Caco-2 (cell line): ENCODE data around the gene ZSWIM1. TPM values are rescaled to one million over a fixed set of nuclear protein-coding genes. Genes with fewer than 3 reads are reported as not detected.

Experiments used
- BruUV-seq: library from RNA; stranded (reverse); fragments of 400-500 nt; replicated peaks from 2 replicates; lab custom pipeline; 2021; lab: Mats Ljungman, UMichigan
- CTCF ChIA-PET: fragments of 300-600 bp; sonication (Branson Sonifier 250); formaldehyde crosslinking; loops from one replicate; lab custom pipeline; 2022; ENCODE audit warnings: antibody characterized with exemption; lab: Charles Lee
- POLR2A ChIA-PET: fragments of 300-600 bp; sonication (Branson Sonifier 250); formaldehyde crosslinking; loops from one replicate; lab custom pipeline; 2022; ENCODE audit warnings: antibody characterized with exemption; lab: Charles Lee
- DNase-seq, 2 experiments: peaks; one replicate each; pipeline versions ENCODE4 v3.0.0 to v3.0.0-alpha.2; 2020 to 2022
- H3K27me3 ChIP-seq: replicated peaks from 2 replicates; pipeline ENCODE4 v1.6.0; 2011; ENCODE audit warnings: low read length; ENCODE audit not compliant: control insufficient read depth, insufficient read depth
- H3K36me3 ChIP-seq: 2 replicates; pipeline ENCODE4 v1.5.1; 2011; ENCODE audit warnings: low read length; ENCODE audit not compliant: control insufficient read depth, insufficient read depth
- H3K4me1 ChIP-seq: fragments of 250-450 bp; sonication (Bioruptor Pico); 2 replicates; pipeline ENCODE4 v1.5.1; 2020; ENCODE audit warnings: mild to moderate bottlenecking
- H3K4me3 ChIP-seq: 2 replicates; pipeline ENCODE4 v1.5.1; 2011; ENCODE audit warnings: low read depth, mild to moderate bottlenecking, control low read depth, low read length
- H3K9me3 ChIP-seq: fragments of 250-450 bp; sonication (Bioruptor Pico); 2 replicates; pipeline ENCODE4 v1.5.1; 2020; ENCODE audit warnings: mild to moderate bottlenecking, moderate library complexity
- H3K27ac Mint-ChIP-seq: one replicate; pipeline ENCODE4 v1.8.0; 2022; ENCODE audit warnings: mixed read lengths; ENCODE audit not compliant: unreplicated experiment
- H3K27me3 Mint-ChIP-seq: one replicate; pipeline ENCODE4 v1.8.0; 2022; ENCODE audit warnings: mixed read lengths; ENCODE audit not compliant: insufficient read depth, unreplicated experiment
- H3K36me3 Mint-ChIP-seq: one replicate; pipeline ENCODE4 v1.8.0; 2022; ENCODE audit warnings: mild to moderate bottlenecking, mixed read lengths; ENCODE audit not compliant: insufficient read depth, unreplicated experiment
- H3K4me1 Mint-ChIP-seq: one replicate; pipeline ENCODE4 v1.8.0; 2022; ENCODE audit warnings: low read depth, mixed read lengths; ENCODE audit not compliant: unreplicated experiment
- H3K4me3 Mint-ChIP-seq: one replicate; pipeline ENCODE4 v1.8.0; 2022; ENCODE audit warnings: mild to moderate bottlenecking, moderate library complexity, mixed read lengths; ENCODE audit not compliant: unreplicated experiment
- H3K9me3 Mint-ChIP-seq: one replicate; pipeline ENCODE4 v1.8.0; 2022; ENCODE audit warnings: mixed read lengths; ENCODE audit not compliant: unreplicated experiment
- CTCF ChIP-seq, 2 experiments: fragments of 200-600 bp in 1 of 2; IDR thresholded peaks; 1 replicate in 1 of 2; 2 replicates in 1 of 2; pipeline versions ENCODE4 v1.5.1 to v1.8.0; 2011 to 2022; ENCODE audit warnings: antibody characterized with exemption in 1 of 2, control low read depth in 1 of 2, inconsistent platforms in 1 of 2, low read depth in 1 of 2, low read length in 1 of 2, mild to moderate bottlenecking in 1 of 2, moderate library complexity in 1 of 2; ENCODE audit not compliant: insufficient read depth in 1 of 2, severe bottlenecking in 1 of 2, unreplicated experiment in 1 of 2
- intact Hi-C: fragments of 100-400 bp; cut with micrococcal nuclease; formaldehyde crosslinking; loops from one replicate; pipeline ENCODE4 v1.10.0; 2022; ENCODE audit not compliant: unreplicated experiment
- total RNA-seq: library from RNA; stranded (reverse); gene quantifications from 2 replicates; pipeline ENCODE4 v1.2.3, GENCODE V29; 2022

Gene ZSWIM1
- total RNA-seq, 1 experiment from 2014 or later = 27.3 TPM

GRCh38 chr20:45883100-45883469, 2.1 kb downstream of the ZSWIM1 start:
- no TSS peak for BruUV-seq

GRCh38 chr20:45886590-45887345, 5.7 kb downstream of the ZSWIM1 start:
- Histone ChIP-seq H3K27me3 (no peaks in the 10 kb centered on the region), H3K4me3 (no peak overlapping the region), H3K9me3 (no peaks in the 10 kb centered on the region), H3K36me3 (peaks cover 6% of the 10 kb centered on the region), H3K4me1 (peaks cover 2% of the 10 kb centered on the region)
- no peak for TF ChIP-seq CTCF (IDR thresholded peaks at IDR 0.05; ENCODE audit: insufficient read depth in 1 of 2, low read depth in 1 of 2, low read length in 1 of 2, severe bottlenecking in 1 of 2, unreplicated experiment in 1 of 2)
- H3K9me3 Mint-ChIP-seq = no peaks in the 10 kb centered on the region
- no peak overlapping the region for H3K4me3 Mint-ChIP-seq
- intact Hi-C loops = no loop called here
- BruUV-seq = no TSS peak
- H3K36me3 Mint-ChIP-seq = peaks cover 41% of the 10 kb centered on the region
- H3K27me3 Mint-ChIP-seq = no peaks in the 10 kb centered on the region
- ChIA-PET POLR2A (interaction anchor here (1.3 kb wide), 1 partner anchor 15 kb away, joined by 3 read pairs; no protein-coding TSS in a partner anchor), CTCF (no interaction called here)
- DNase-seq = no peak
- peaks cover 20% of the 10 kb centered on the region for H3K4me1 Mint-ChIP-seq
- H3K27ac Mint-ChIP-seq = no peak overlapping the region

More at GRCh38 chr20:45883100-45883469, 2.1 kb downstream of the ZSWIM1 start:
- intact Hi-C loops = no loop called here
- peaks cover 29% of the 10 kb centered on the region for H3K36me3 Mint-ChIP-seq
- H3K9me3 Mint-ChIP-seq = no peaks in the 10 kb centered on the region
- H3K4me1 ChIP-seq = no peaks in the 10 kb centered on the region
- no peak overlapping the region for H3K27ac Mint-ChIP-seq
- H3K27me3 Mint-ChIP-seq = no peaks in the 10 kb centered on the region
- H3K4me3 ChIP-seq = no peak overlapping the region
- ChIA-PET POLR2A (interaction anchor here (0.7 kb wide), 1 partner anchor 11 kb away, joined by 3 read pairs; no protein-coding TSS in a partner anchor), CTCF (no interaction called here)
- H3K9me3 ChIP-seq = no peaks in the 10 kb centered on the region
- no peak for DNase-seq
- H3K27me3 ChIP-seq = no peaks in the 10 kb centered on the region
- TF ChIP-seq CTCF (IDR thresholded peaks at IDR 0.05; ENCODE audit: insufficient read depth in 1 of 2, low read depth in 1 of 2, low read length in 1 of 2, severe bottlenecking in 1 of 2, unreplicated experiment in 1 of 2) = no peak
- peaks cover 4% of the 10 kb centered on the region for H3K36me3 ChIP-seq
- H3K4me3 Mint-ChIP-seq = peak overlapping the region; percentile 96
- peaks cover 19% of the 10 kb centered on the region for H3K4me1 Mint-ChIP-seq

- ChIA-PET CTCF (no interaction called here), POLR2A (no interaction called here)
- Mint-ChIP-seq H3K4me3 (no peak within 1 kb of the TSS), H3K27ac (no peak within 1 kb of the TSS), H3K27me3 (no peaks in the 10 kb centered on the region), H3K9me3 (no peaks in the 10 kb centered on the region), H3K4me1 (peaks cover 20% of the 10 kb centered on the region), H3K36me3 (peaks cover 45% of the 10 kb centered on the region)
- no peak within 1 kb of the TSS for H3K4me3 ChIP-seq
- TF ChIP-seq CTCF (IDR thresholded peaks at IDR 0.05; ENCODE audit: insufficient read depth in 1 of 2, low read depth in 1 of 2, low read length in 1 of 2, severe bottlenecking in 1 of 2, unreplicated experiment in 1 of 2) = no peak
- peaks cover 8% of the 10 kb centered on the region for H3K4me1 ChIP-seq
- peaks cover 6% of the 10 kb centered on the region for H3K36me3 ChIP-seq
- H3K27me3 ChIP-seq = no peaks in the 10 kb centered on the region
- no peaks in the 10 kb centered on the region for H3K9me3 ChIP-seq
- intact Hi-C loops = no loop called here
- no TSS peak for BruUV-seq
- DNase-seq = no peak
Measured at GRCh38 chr20:45887346-45887715, 6.3 kb downstream of the ZSWIM1 start, which contains the start of gene SPATA25. TSS of gene SPATA25 (minus strand) at chr20:45887622. CDS start at chr20:45887590, 32 bp downstream.
